Upper lobe of left lung (tissue), 6 donors: ENCODE results near the gene ATXN7L1. TPM values are rescaled to one million over a fixed set of nuclear protein-coding genes. Genes with fewer than 3 reads are reported as not detected.

ENCODE experiments used
- ATAC-seq, 2 donors: fragments of 200-7000 bp; cut with Tn5 transposase; one replicate each; pipeline ENCODE4 v1.9.1; 2022; ENCODE audit warnings: mild to moderate bottlenecking in 2 of 2, moderate library complexity in 2 of 2; ENCODE audit not compliant: low FRiP score in 2 of 2
- DNase-seq, 2 donors: peaks; one replicate each; pipeline ENCODE4 v3.0.0-alpha.2; 2019 to 2020
- H3K27ac ChIP-seq, 4 donors: fragments of 200-600 bp; sonication (generic); one replicate each; pipeline ENCODE4 v1.5.1; 2016 to 2019
- H3K27me3 ChIP-seq, 4 donors: fragments of 200-600 bp; sonication (generic); one replicate each; pipeline ENCODE4 v1.5.1; 2017 to 2019
- H3K36me3 ChIP-seq, 4 donors: fragments of 200-600 bp; sonication (generic); one replicate each; pipeline ENCODE4 v1.5.1; 2016 to 2019
- H3K4me1 ChIP-seq, 4 donors: fragments of 200-600 bp; sonication (generic); one replicate each; pipeline ENCODE4 v1.5.1; 2018 to 2019
- H3K4me3 ChIP-seq, 4 donors: fragments of 200-600 bp; sonication (generic); one replicate each; pipeline ENCODE4 v1.5.1; 2017 to 2019; ENCODE audit warnings: mild to moderate bottlenecking in 2 of 4, moderate library complexity in 1 of 4
- H3K9me3 ChIP-seq, 4 donors: fragments of 200-600 bp; sonication (generic); one replicate each; pipeline ENCODE4 v1.5.1; 2018 to 2019
- CTCF ChIP-seq, 6 experiments: fragments of 450-650 bp in 4 of 6; fragments of 200-600 bp in 2 of 6; sonication (generic) in 2 of 6; IDR thresholded peaks; one replicate each; pipeline ENCODE4 v1.5.1; 2016 to 2019; ENCODE audit warnings: antibody characterized with exemption in 6 of 6
- EP300 ChIP-seq, 4 donors: sonication (generic); formaldehyde crosslinking; IDR thresholded peaks; one replicate each; pipeline ENCODE4 v1.5.1; 2017; ENCODE audit warnings: antibody characterized with exemption in 4 of 4, control low read depth in 2 of 4
- POLR2A ChIP-seq, 4 donors: fragments of 450-650 bp; IDR thresholded peaks; one replicate each; pipeline ENCODE4 v1.5.1; 2016 to 2017; ENCODE audit warnings: antibody characterized with exemption in 4 of 4, mild to moderate bottlenecking in 2 of 4
- POLR2AphosphoS5 ChIP-seq, 2 donors: sonication (generic); formaldehyde crosslinking; IDR thresholded peaks; one replicate each; pipeline ENCODE4 v1.5.1; 2017; ENCODE audit warnings: antibody characterized with exemption in 2 of 2
- WGBS, 2 donors: methylation state at CpG; one replicate each; pipeline ENCODE4 v1.1.5; 2017 to 2018; 5-methylcytosine and 5-hydroxymethylcytosine counted together
- total RNA-seq, 6 donors: library from RNA; depleted of rRNA in 4 of 6; stranded (reverse); fragments of >200 nt in 4 of 6; gene quantifications; one replicate each; pipeline versions ENCODE4 v1.1.0 to v1.2.1, GENCODE V29; 2016 to 2021
- donor health status: DM: no; HTN: no; CAD: no; lungs with moderate emphysema.
- donor health status: DM: no; HTN: yes; CAD: no; lungs with severe emphysema.

ATXN7L1 gene
- total RNA-seq, 6 donors from 2014 or later, result 7.1 to 43.0 (median 13.4) TPM

GRCh38 chr7:105787793-105788192 is 88.6 kb downstream of the ATXN7L1 start:
- H3K36me3 ChIP-seq, result peaks cover 0 to 9% (median 2%) of the 10 kb centered on the region in 4 donors
- TF ChIP-seq POLR2A (IDR thresholded peaks at IDR 0.05) (no peak), CTCF (IDR thresholded peaks at IDR 0.05) (no peak), EP300 (IDR thresholded peaks at IDR 0.05) (no peak), POLR2AphosphoS5 (IDR thresholded peaks at IDR 0.05) (no peak)
- H3K4me3 ChIP-seq, result no peak overlapping the region
- 75 to 88% methylated on average over 3 of the region's 3 CpGs for WGBS, 2 donors
- H3K27ac ChIP-seq, result no peak overlapping the region
- no peak for ATAC-seq
- no peak for DNase-seq
- H3K9me3 ChIP-seq, result no peaks in the 10 kb centered on the region
- H3K4me1 ChIP-seq, result no peaks in the 10 kb centered on the region
- no peaks in the 10 kb centered on the region for H3K27me3 ChIP-seq

GRCh38 chr7:105786520-105787470 is 89.6 kb downstream of the ATXN7L1 start:
- 91 to 96% methylated on average over 8 to 10 of the region's 10 CpGs for WGBS, 2 donors
- no peaks in the 10 kb centered on the region for H3K27me3 ChIP-seq
- no peak overlapping the region for H3K27ac ChIP-seq
- DNase-seq (no peak), ATAC-seq (no peak)
- no peak overlapping the region for H3K4me3 ChIP-seq
- no peaks in the 10 kb centered on the region for H3K4me1 ChIP-seq
- H3K36me3 ChIP-seq, result peaks cover 0 to 9% (median 2%) of the 10 kb centered on the region in 4 donors
- H3K9me3 ChIP-seq, result no peaks in the 10 kb centered on the region
- TF ChIP-seq CTCF (IDR thresholded peaks at IDR 0.05), result no peak
- no peak for TF ChIP-seq EP300 (IDR thresholded peaks at IDR 0.05)
- TF ChIP-seq POLR2AphosphoS5 (IDR thresholded peaks at IDR 0.05), result no peak
- no peak for TF ChIP-seq POLR2A (IDR thresholded peaks at IDR 0.05)

- no peaks in the 10 kb centered on the region for H3K9me3 ChIP-seq
- no peaks in the 10 kb centered on the region for H3K36me3 ChIP-seq
- no peak for DNase-seq
- peak in 1 of 2 donors; percentile 79 for ATAC-seq
- 87 to 90% methylated on average over 9 to 10 of the region's 10 CpGs for WGBS, 2 donors
- H3K4me1 ChIP-seq, result no peaks in the 10 kb centered on the region
- H3K4me3 ChIP-seq, result no peak overlapping the region
- TF ChIP-seq POLR2A (IDR thresholded peaks at IDR 0.05) (no peak), EP300 (IDR thresholded peaks at IDR 0.05) (no peak), CTCF (IDR thresholded peaks at IDR 0.05) (no peak)
- no peak overlapping the region for H3K27ac ChIP-seq
- no peaks in the 10 kb centered on the region for H3K27me3 ChIP-seq
These were observed 93.9 kb downstream of the ATXN7L1 start for GRCh38 chr7:105782391-105783042.

- no peak overlapping the region for H3K4me3 ChIP-seq
- ATAC-seq (no peak), DNase-seq (no peak)
- no peak overlapping the region for H3K27ac ChIP-seq
- TF ChIP-seq POLR2A (IDR thresholded peaks at IDR 0.05) (no peak), POLR2AphosphoS5 (IDR thresholded peaks at IDR 0.05) (no peak), EP300 (IDR thresholded peaks at IDR 0.05) (no peak), CTCF (IDR thresholded peaks at IDR 0.05) (no peak)
- H3K4me1 ChIP-seq, result no peaks in the 10 kb centered on the region
- H3K27me3 ChIP-seq, result no peaks in the 10 kb centered on the region
- no peaks in the 10 kb centered on the region for H3K9me3 ChIP-seq
- WGBS, 2 donors, result 84% methylated on average over 4 of the region's 4 CpGs
- no peaks in the 10 kb centered on the region for H3K36me3 ChIP-seq
These were observed 96.3 kb downstream of the ATXN7L1 start for GRCh38 chr7:105779856-105780780.
